Measurements from ENCODE around the gene TRAF2.

DNA sequence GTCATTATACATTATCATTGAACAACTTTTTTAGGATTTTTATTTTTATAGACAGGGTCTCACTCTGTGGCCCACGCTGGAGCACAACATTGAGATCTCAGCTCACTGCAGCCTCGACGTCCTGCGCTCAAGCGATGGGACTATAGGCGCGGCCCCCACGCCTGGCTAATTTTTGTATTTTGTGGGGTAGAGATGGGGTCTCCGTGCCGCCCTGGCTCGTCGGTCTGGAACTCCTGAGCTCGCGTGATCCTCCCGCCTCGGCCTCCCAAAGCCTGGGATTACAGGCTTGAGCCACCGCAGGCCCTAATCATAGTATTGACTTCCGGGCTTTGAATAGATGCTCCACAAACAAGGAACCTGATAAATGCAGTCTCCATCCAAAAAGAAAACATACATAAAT is 18.8 kb upstream of the TRAF2 start:
- TF ChIP-seq CTCF (IDR thresholded peaks at IDR 0.05; ENCODE audit: low read depth, low read length) (no peak), EZH2phosphoT487 (IDR thresholded peaks at IDR 0.05; ENCODE audit: low read depth) (no peak)
